Glutamatergic neuron (in vitro differentiated cells): Measurements from ENCODE around the gene PTPRG. TPM values are rescaled to one million over a fixed set of nuclear protein-coding genes. Genes with fewer than 3 reads are reported as not detected.
A peak's percentile ranks its signal among the peaks of the same experiment; 100 is the strongest.

Source experiments
- DNase-seq: peaks from one replicate; pipeline ENCODE4 v3.0.0; 2022
- H3K27ac Mint-ChIP-seq: one replicate; pipeline ENCODE4 v1.8.0; 2020; ENCODE audit warnings: mild to moderate bottlenecking, mixed read lengths, inconsistent platforms; ENCODE audit not compliant: unreplicated experiment
- H3K27me3 Mint-ChIP-seq: one replicate; pipeline ENCODE4 v1.8.0; 2020; ENCODE audit warnings: mild to moderate bottlenecking, moderate library complexity, mixed read lengths, inconsistent platforms; ENCODE audit not compliant: unreplicated experiment
- H3K36me3 Mint-ChIP-seq: one replicate; pipeline ENCODE4 v1.8.0; 2020; ENCODE audit warnings: mild to moderate bottlenecking, mixed read lengths, inconsistent platforms; ENCODE audit not compliant: unreplicated experiment
- H3K4me1 Mint-ChIP-seq: one replicate; pipeline ENCODE4 v1.8.0; 2020; ENCODE audit warnings: mild to moderate bottlenecking, low read depth, mixed read lengths, inconsistent platforms; ENCODE audit not compliant: unreplicated experiment
- H3K4me3 Mint-ChIP-seq: one replicate; pipeline ENCODE4 v1.8.0; 2020; ENCODE audit warnings: mild to moderate bottlenecking, mixed read lengths, inconsistent platforms; ENCODE audit not compliant: unreplicated experiment
- H3K9me3 Mint-ChIP-seq: one replicate; pipeline ENCODE4 v1.8.0; 2020; ENCODE audit warnings: mild to moderate bottlenecking, moderate library complexity, mixed read lengths, inconsistent platforms; ENCODE audit not compliant: unreplicated experiment
- CTCF ChIP-seq: fragments of 200-600 bp; sonication (generic); IDR thresholded peaks from one replicate; pipeline ENCODE4 v1.5.0; 2021; ENCODE audit not compliant: partially characterized antibody, unreplicated experiment
- total RNA-seq: library from RNA; stranded (reverse); fragmentation: NEBNext Ultra II Directional; extraction: Animal tissue kit (Norgen Biotek cat#: 25700); gene quantifications from one replicate; pipeline ENCODE4 v1.2.1, GENCODE V29; 2021; ENCODE audit not compliant: unreplicated experiment

PTPRG gene
- total RNA-seq, 1 donor from 2014 or later = 52.1 TPM

- H3K9me3 Mint-ChIP-seq = no peaks in the 10 kb centered on the region
- H3K27ac Mint-ChIP-seq = no peak overlapping the region
- H3K4me3 Mint-ChIP-seq = no peak overlapping the region
- no peaks in the 10 kb centered on the region for H3K36me3 Mint-ChIP-seq
- TF ChIP-seq CTCF = no peak
- no peak for DNase-seq
- peaks cover 2% of the 10 kb centered on the region for H3K27me3 Mint-ChIP-seq
- peaks cover 58% of the 10 kb centered on the region for H3K4me1 Mint-ChIP-seq
Measured at GRCh38 chr3:62241279-62241678, 679.9 kb downstream of the PTPRG start.

DNA sequence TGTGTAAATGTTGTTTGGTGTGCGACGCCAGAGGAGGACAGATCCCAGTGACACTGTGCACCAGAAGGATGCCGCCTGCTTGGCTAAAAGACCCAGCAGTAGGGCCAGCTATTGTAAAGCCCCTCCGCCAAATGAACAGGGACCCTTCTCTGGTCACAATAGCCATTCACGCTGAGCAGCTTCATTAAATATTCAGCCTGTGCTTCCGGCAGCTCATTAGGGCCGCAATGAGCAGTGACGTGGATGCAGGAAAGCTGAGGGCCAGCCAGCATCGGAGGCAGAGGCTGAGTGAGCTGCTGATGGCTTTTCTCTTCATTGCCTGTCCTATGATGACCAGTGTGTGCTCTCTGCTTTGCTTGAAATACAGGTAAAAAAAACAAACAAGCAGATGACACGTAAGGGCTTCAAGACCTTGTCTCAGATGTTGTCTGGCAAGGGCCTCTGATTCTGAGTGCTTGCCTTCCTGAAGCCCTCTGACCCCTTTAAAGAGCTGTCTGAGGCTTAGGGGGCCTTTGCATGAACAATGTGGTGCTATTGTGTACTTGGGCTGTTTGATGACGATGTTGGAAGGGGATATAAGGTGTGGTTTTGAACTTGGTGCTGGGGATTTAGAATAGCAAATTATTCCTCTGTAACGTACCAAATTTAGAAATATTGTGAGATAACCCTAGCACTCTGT is 681.6 kb downstream of the PTPRG start:
- peak overlapping the region; percentile 90 for H3K27ac Mint-ChIP-seq
- H3K4me1 Mint-ChIP-seq = peaks cover 46% of the 10 kb centered on the region
- H3K36me3 Mint-ChIP-seq = no peaks in the 10 kb centered on the region
- DNase-seq = peak; percentile 61
- no peak for TF ChIP-seq CTCF
- H3K27me3 Mint-ChIP-seq = peaks cover 2% of the 10 kb centered on the region
- H3K4me3 Mint-ChIP-seq = peak overlapping the region; percentile 77
- H3K9me3 Mint-ChIP-seq = no peaks in the 10 kb centered on the region

GRCh38 chr3:62246094-62246493 is 684.7 kb downstream of the PTPRG start:
- DNase-seq = no peak
- no peak for TF ChIP-seq CTCF
- H3K4me1 Mint-ChIP-seq = peaks cover 28% of the 10 kb centered on the region
- no peaks in the 10 kb centered on the region for H3K9me3 Mint-ChIP-seq
- no peaks in the 10 kb centered on the region for H3K36me3 Mint-ChIP-seq
- H3K27me3 Mint-ChIP-seq = no peaks in the 10 kb centered on the region
- no peak overlapping the region for H3K27ac Mint-ChIP-seq
- no peak overlapping the region for H3K4me3 Mint-ChIP-seq

DNA sequence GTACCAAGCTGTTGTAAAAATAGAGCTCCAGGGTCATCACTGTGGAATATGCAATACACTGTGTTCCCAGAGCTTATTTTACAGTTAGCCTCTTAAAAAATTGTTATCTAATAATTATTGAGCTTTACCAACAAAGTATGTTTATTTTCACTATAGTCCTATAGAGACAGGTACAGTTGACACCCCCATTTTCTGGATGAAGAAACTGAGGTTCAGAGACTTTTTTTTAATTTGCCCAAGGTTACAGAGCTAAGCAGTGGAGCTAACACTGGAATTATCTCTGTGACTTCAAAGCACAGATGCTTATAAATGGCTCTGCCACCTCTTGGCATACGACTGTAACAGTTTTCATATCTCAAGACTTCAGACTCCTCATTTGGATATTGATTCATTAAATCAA is 685.6 kb downstream of the PTPRG start:
- H3K4me1 Mint-ChIP-seq = peaks cover 22% of the 10 kb centered on the region
- no peak for DNase-seq
- H3K4me3 Mint-ChIP-seq = no peak overlapping the region
- H3K27me3 Mint-ChIP-seq = no peaks in the 10 kb centered on the region
- no peaks in the 10 kb centered on the region for H3K36me3 Mint-ChIP-seq
- no peak overlapping the region for H3K27ac Mint-ChIP-seq
- H3K9me3 Mint-ChIP-seq = no peaks in the 10 kb centered on the region
- no peak for TF ChIP-seq CTCF

DNA sequence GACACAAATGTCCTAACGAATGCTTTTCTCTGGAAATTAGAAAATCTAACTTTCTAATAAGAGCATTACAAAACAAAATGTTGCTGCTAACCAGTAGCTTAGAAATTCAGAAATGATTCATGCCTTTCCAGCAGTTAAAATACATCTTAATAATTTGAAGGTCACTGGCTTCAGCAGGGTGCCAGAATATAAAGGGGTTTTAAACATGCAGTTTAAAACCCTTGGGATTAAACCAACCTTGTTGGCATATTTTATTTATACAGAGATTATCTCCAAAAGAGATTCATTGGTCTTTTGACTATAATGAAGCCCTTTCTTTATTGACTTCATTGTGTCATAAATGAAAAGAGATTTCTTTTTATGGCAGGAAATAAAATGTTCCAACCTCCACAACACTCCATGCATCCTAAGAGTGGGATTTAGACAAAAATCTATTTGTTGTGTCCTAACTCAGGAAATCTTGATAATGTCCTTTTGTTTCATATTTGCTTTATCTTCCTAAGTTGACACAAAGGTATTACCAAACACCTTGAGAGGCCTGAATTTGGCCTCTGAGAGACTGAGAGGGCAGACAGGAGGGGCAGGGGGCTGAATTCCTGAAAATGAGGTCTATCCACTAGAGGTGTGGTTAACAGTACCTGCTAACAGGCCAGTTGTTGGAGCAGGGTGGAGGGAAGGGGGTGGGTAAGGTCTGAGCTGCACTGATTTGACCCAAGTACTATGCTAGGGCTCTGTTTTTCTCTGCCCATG is 687.5 kb downstream of the PTPRG start:
- Mint-ChIP-seq H3K4me1 (peaks cover 13% of the 10 kb centered on the region), H3K27me3 (no peaks in the 10 kb centered on the region), H3K36me3 (no peaks in the 10 kb centered on the region), H3K9me3 (no peaks in the 10 kb centered on the region), H3K27ac (no peak overlapping the region), H3K4me3 (no peak overlapping the region)
- no peak for DNase-seq
- no peak for TF ChIP-seq CTCF
